ENCODE measurements around the gene UBA7.

Gene UBA7

GRCh38 chr3:49769286-49769915, 44.4 kb downstream of the UBA7 start:
- no peaks in the 10 kb centered on the region for H3K27me3 ChIP-seq (ENCODE audit: insufficient read depth, insufficient read length)
- H3K9me3 ChIP-seq (ENCODE audit: insufficient read depth, low read length) = no peaks in the 10 kb centered on the region
- peaks cover 26% of the 10 kb centered on the region for H3K36me3 ChIP-seq (ENCODE audit: insufficient read depth, insufficient read length, low read length)
- H3K9ac ChIP-seq (ENCODE audit: insufficient read length, low read depth) = no peak overlapping the region
- no peaks in the 10 kb centered on the region for H3K4me1 ChIP-seq (ENCODE audit: insufficient read depth, insufficient read length)
- no peak for DNase-seq (ENCODE audit: low read depth, low spot score)
- no peak overlapping the region for H3K4me3 ChIP-seq (ENCODE audit: insufficient read length, low read depth)
- TF ChIP-seq ZNF274 (IDR thresholded peaks at IDR 0.05; ENCODE audit: low read depth, low read length) (no peak), YY1 (IDR thresholded peaks at IDR 0.05; ENCODE audit: insufficient read depth, insufficient read length) (no peak), SUZ12 (IDR thresholded peaks at IDR 0.05; ENCODE audit: extremely low read depth, insufficient read depth, insufficient read length) (no peak)

GRCh38 chr3:49763981-49764380, 49.8 kb downstream of the UBA7 start:
- H3K4me1 ChIP-seq (ENCODE audit: insufficient read depth, insufficient read length) = no peaks in the 10 kb centered on the region
- no peak for DNase-seq (ENCODE audit: low read depth, low spot score)
- H3K36me3 ChIP-seq (ENCODE audit: insufficient read depth, insufficient read length, low read length) = peaks cover 26% of the 10 kb centered on the region
- H3K9ac ChIP-seq (ENCODE audit: insufficient read length, low read depth) = no peak overlapping the region
- no peaks in the 10 kb centered on the region for H3K9me3 ChIP-seq (ENCODE audit: insufficient read depth, low read length)
- TF ChIP-seq ZNF274 (IDR thresholded peaks at IDR 0.05; ENCODE audit: low read depth, low read length) = no peak
- no peak for TF ChIP-seq SUZ12 (IDR thresholded peaks at IDR 0.05; ENCODE audit: extremely low read depth, insufficient read depth, insufficient read length)
- TF ChIP-seq YY1 (IDR thresholded peaks at IDR 0.05; ENCODE audit: insufficient read depth, insufficient read length) = no peak
- no peaks in the 10 kb centered on the region for H3K27me3 ChIP-seq (ENCODE audit: insufficient read depth, insufficient read length)
- no peak overlapping the region for H3K4me3 ChIP-seq (ENCODE audit: insufficient read length, low read depth)

- Histone ChIP-seq H3K27me3 (ENCODE audit: insufficient read depth, insufficient read length) (no peaks in the 10 kb centered on the region), H3K9me3 (ENCODE audit: insufficient read depth, low read length) (no peaks in the 10 kb centered on the region), H3K4me1 (ENCODE audit: insufficient read depth, insufficient read length) (no peaks in the 10 kb centered on the region), H3K4me3 (ENCODE audit: insufficient read length, low read depth) (no peak overlapping the region), H3K36me3 (ENCODE audit: insufficient read depth, insufficient read length, low read length) (peaks cover 22% of the 10 kb centered on the region), H3K9ac (ENCODE audit: insufficient read length, low read depth) (no peak overlapping the region)
- no peak for DNase-seq (ENCODE audit: low read depth, low spot score)
- TF ChIP-seq YY1 (IDR thresholded peaks at IDR 0.05; ENCODE audit: insufficient read depth, insufficient read length) = no peak
- no peak for TF ChIP-seq SUZ12 (IDR thresholded peaks at IDR 0.05; ENCODE audit: extremely low read depth, insufficient read depth, insufficient read length)
Measured at GRCh38 chr3:49761661-49762060, 52.1 kb downstream of the UBA7 start.

GRCh38 chr3:49759226-49759625, 54.5 kb downstream of the UBA7 start:
- peaks cover 19% of the 10 kb centered on the region for H3K36me3 ChIP-seq (ENCODE audit: insufficient read depth, insufficient read length, low read length)
- no peaks in the 10 kb centered on the region for H3K9me3 ChIP-seq (ENCODE audit: insufficient read depth, low read length)
- no peak for DNase-seq (ENCODE audit: low read depth, low spot score)
- TF ChIP-seq YY1 (IDR thresholded peaks at IDR 0.05; ENCODE audit: insufficient read depth, insufficient read length) (no peak), ZNF274 (IDR thresholded peaks at IDR 0.05; ENCODE audit: low read depth, low read length) (no peak), SUZ12 (IDR thresholded peaks at IDR 0.05; ENCODE audit: extremely low read depth, insufficient read depth, insufficient read length) (no peak)
- H3K4me1 ChIP-seq (ENCODE audit: insufficient read depth, insufficient read length) = no peaks in the 10 kb centered on the region
- H3K9ac ChIP-seq (ENCODE audit: insufficient read length, low read depth) = no peak overlapping the region
- H3K4me3 ChIP-seq (ENCODE audit: insufficient read length, low read depth) = no peak overlapping the region
- no peaks in the 10 kb centered on the region for H3K27me3 ChIP-seq (ENCODE audit: insufficient read depth, insufficient read length)

- Histone ChIP-seq H3K4me3 (ENCODE audit: insufficient read length, low read depth) (no peak overlapping the region), H3K27me3 (ENCODE audit: insufficient read depth, insufficient read length) (no peaks in the 10 kb centered on the region), H3K4me1 (ENCODE audit: insufficient read depth, insufficient read length) (no peaks in the 10 kb centered on the region), H3K36me3 (ENCODE audit: insufficient read depth, insufficient read length, low read length) (peaks cover 17% of the 10 kb centered on the region), H3K9ac (ENCODE audit: insufficient read length, low read depth) (no peak overlapping the region), H3K9me3 (ENCODE audit: insufficient read depth, low read length) (no peaks in the 10 kb centered on the region)
- TF ChIP-seq YY1 (IDR thresholded peaks at IDR 0.05; ENCODE audit: insufficient read depth, insufficient read length) (no peak), SUZ12 (IDR thresholded peaks at IDR 0.05; ENCODE audit: extremely low read depth, insufficient read depth, insufficient read length) (no peak), ZNF274 (IDR thresholded peaks at IDR 0.05; ENCODE audit: low read depth, low read length) (no peak)
- no peak for DNase-seq (ENCODE audit: low read depth, low spot score)
Measured at GRCh38 chr3:49757197-49757596, 56.6 kb downstream of the UBA7 start.

- no peaks in the 10 kb centered on the region for H3K9me3 ChIP-seq (ENCODE audit: insufficient read depth, low read length)
- no peak overlapping the region for H3K4me3 ChIP-seq (ENCODE audit: insufficient read length, low read depth)
- TF ChIP-seq SUZ12 (IDR thresholded peaks at IDR 0.05; ENCODE audit: extremely low read depth, insufficient read depth, insufficient read length) (no peak), ZNF274 (IDR thresholded peaks at IDR 0.05; ENCODE audit: low read depth, low read length) (no peak), YY1 (IDR thresholded peaks at IDR 0.05; ENCODE audit: insufficient read depth, insufficient read length) (no peak)
- H3K27me3 ChIP-seq (ENCODE audit: insufficient read depth, insufficient read length) = no peaks in the 10 kb centered on the region
- H3K9ac ChIP-seq (ENCODE audit: insufficient read length, low read depth) = no peak overlapping the region
- no peak for DNase-seq (ENCODE audit: low read depth, low spot score)
- H3K36me3 ChIP-seq (ENCODE audit: insufficient read depth, insufficient read length, low read length) = peaks cover 17% of the 10 kb centered on the region
- H3K4me1 ChIP-seq (ENCODE audit: insufficient read depth, insufficient read length) = no peaks in the 10 kb centered on the region
Measured at GRCh38 chr3:49756036-49756435, 57.7 kb downstream of the UBA7 start.
